Activated CD8-positive, alpha-beta memory T cell treated with anti-CD3 and anti-CD28 coated beads, Interleukin-2, amount 50 U/mL, for 48 hours (primary cell): ENCODE measurements around the gene LILRA2.
"Not testable (repeated sequence)": the region's sequence is repeated elsewhere in the genome, so short reads cannot be mapped to it uniquely, and the experiment has no call there.

ENCODE experiments used
- DNase-seq: peaks from one replicate; pipeline ENCODE4 v3.0.0-alpha.2; 2020

Gene LILRA2

GRCh38 chr19:54573330-54573872, at the start of gene LILRA2:
LILRA2 (plus strand) TSS chr19:54573790; CDS start chr19:54573879, 89 bp downstream.
- DNase-seq, result no peak

- DNase-seq, result no peak
These were observed 48.0 kb upstream of the LILRA2 start for GRCh38 chr19:54525636-54526035.

- DNase-seq, result no peak
These were observed 46.6 kb upstream of the LILRA2 start for GRCh38 chr19:54526972-54527371.

GRCh38 chr19:54530866-54531265, 42.7 kb upstream of the LILRA2 start:
- no peak for DNase-seq

GRCh38 chr19:54532528-54532927, 41.1 kb upstream of the LILRA2 start:
- no peak for DNase-seq

- DNase-seq, result no peak
These were observed 40.1 kb upstream of the LILRA2 start for GRCh38 chr19:54533476-54533875.

- DNase-seq, result no peak
These were observed 39.4 kb upstream of the LILRA2 start for GRCh38 chr19:54534156-54534555.

- DNase-seq, result no peak
These were observed 38.0 kb upstream of the LILRA2 start for GRCh38 chr19:54535601-54536000.

- no peak for DNase-seq
These were observed 36.6 kb upstream of the LILRA2 start for GRCh38 chr19:54536956-54537355.

- no peak for DNase-seq
These were observed 31.9 kb upstream of the LILRA2 start for GRCh38 chr19:54541712-54542111.

GRCh38 chr19:54548806-54549205, 24.8 kb upstream of the LILRA2 start:
- no peak for DNase-seq

- no peak for DNase-seq
These were observed 24.4 kb upstream of the LILRA2 start for GRCh38 chr19:54549224-54549623.

GRCh38 chr19:54551293-54551692, 22.3 kb upstream of the LILRA2 start:
- DNase-seq, result no peak

- DNase-seq, result no peak
These were observed 21.4 kb upstream of the LILRA2 start for GRCh38 chr19:54551950-54552912.

- no peak for DNase-seq
These were observed 20.7 kb upstream of the LILRA2 start for GRCh38 chr19:54552913-54553310.

- no peak for DNase-seq
These were observed 19.6 kb upstream of the LILRA2 start for GRCh38 chr19:54554006-54554405.

- no peak for DNase-seq
These were observed 18.7 kb upstream of the LILRA2 start for GRCh38 chr19:54554896-54555295.

- DNase-seq, result no peak
These were observed 17.4 kb upstream of the LILRA2 start for GRCh38 chr19:54556194-54556593.

- DNase-seq, result no peak
These were observed 15.3 kb upstream of the LILRA2 start for GRCh38 chr19:54558339-54558738.

GRCh38 chr19:54560881-54561385, 12.7 kb upstream of the LILRA2 start:
- no peak for DNase-seq

GRCh38 chr19:54561840-54562239, 11.8 kb upstream of the LILRA2 start:
- no peak for DNase-seq

- not testable (repeated sequence) for DNase-seq
These were observed 10.4 kb upstream of the LILRA2 start for GRCh38 chr19:54563206-54563605.

- no peak for DNase-seq
These were observed 3.3 kb upstream of the LILRA2 start for GRCh38 chr19:54570316-54570715.
